HEK293 (cell line): Measurements from ENCODE around the gene POGLUT2.
A peak's percentile ranks its signal among the peaks of the same experiment; 100 is the strongest.

Experiments
- GLIS2 ChIP-seq: fragments of 450-650 bp; formaldehyde crosslinking; IDR thresholded peaks from 2 replicates; pipeline ENCODE4 v1.5.1; 2016; ENCODE audit warnings: missing biosample characterization, missing genetic modification characterization
- HOXC10 ChIP-seq: sonication (generic); formaldehyde crosslinking; IDR thresholded peaks from 2 replicates; pipeline ENCODE4 v1.8.1; 2023; ENCODE audit warnings: mild to moderate bottlenecking, missing genetic modification reagents
- HOXD13 ChIP-seq: sonication (generic); formaldehyde crosslinking; IDR thresholded peaks from 2 replicates; pipeline ENCODE4 v1.8.0; 2022; ENCODE audit warnings: missing genetic modification reagents, borderline replicate concordance
- SP2 ChIP-seq: fragments of 450-650 bp; formaldehyde crosslinking; IDR thresholded peaks from 2 replicates; pipeline ENCODE4 v1.5.1; 2016; ENCODE audit warnings: missing biosample characterization, missing genetic modification characterization
- TSHZ1 ChIP-seq: fragments of 450-650 bp; formaldehyde crosslinking; IDR thresholded peaks from 2 replicates; pipeline ENCODE4 v1.5.1; 2016; ENCODE audit warnings: missing biosample characterization, missing genetic modification characterization, borderline replicate concordance
- ZBTB17 ChIP-seq: fragments of 450-650 bp; formaldehyde crosslinking; IDR thresholded peaks from 2 replicates; pipeline ENCODE4 v1.5.1; 2016; ENCODE audit warnings: missing biosample characterization, missing genetic modification characterization
- ZBTB7A ChIP-seq: fragments of 450-650 bp; formaldehyde crosslinking; IDR thresholded peaks from 2 replicates; pipeline ENCODE4 v1.5.1; 2016; ENCODE audit warnings: low read depth, missing biosample characterization, missing genetic modification characterization
- ZEB2 ChIP-seq: fragments of 450-650 bp; formaldehyde crosslinking; IDR thresholded peaks from 2 replicates; pipeline ENCODE4 v1.5.1; 2016; ENCODE audit warnings: missing biosample characterization, missing genetic modification characterization
- ZNF112 ChIP-seq: fragments of 450-650 bp; formaldehyde crosslinking; IDR thresholded peaks from 2 replicates; pipeline ENCODE4 v1.5.0; 2017; ENCODE audit warnings: missing biosample characterization, missing genetic modification characterization
- ZNF138 ChIP-seq: fragments of 450-650 bp; formaldehyde crosslinking; IDR thresholded peaks from 2 replicates; pipeline ENCODE4 v1.5.1; 2016; ENCODE audit warnings: missing biosample characterization, missing genetic modification characterization, borderline replicate concordance
- ZNF16 ChIP-seq: fragments of 450-650 bp; formaldehyde crosslinking; IDR thresholded peaks from 2 replicates; pipeline ENCODE4 v1.5.1; 2016; ENCODE audit warnings: low read depth, missing biosample characterization, missing genetic modification characterization
- ZNF24 ChIP-seq: fragments of 450-650 bp; formaldehyde crosslinking; IDR thresholded peaks from 2 replicates; pipeline ENCODE4 v1.5.1; 2016; ENCODE audit warnings: missing biosample characterization, missing genetic modification characterization
- ZNF248 ChIP-seq: fragments of 450-650 bp; formaldehyde crosslinking; IDR thresholded peaks from 2 replicates; pipeline ENCODE4 v1.5.1; 2017; ENCODE audit warnings: missing biosample characterization, missing genetic modification characterization
- ZNF366 ChIP-seq: fragments of 450-650 bp; formaldehyde crosslinking; conservative IDR thresholded peaks from 2 replicates; pipeline ENCODE4 v1.5.1; 2016; ENCODE audit warnings: missing biosample characterization, missing genetic modification characterization
- ZNF433 ChIP-seq: fragments of 450-650 bp; formaldehyde crosslinking; IDR thresholded peaks from 2 replicates; pipeline ENCODE4 v1.5.1; 2016; ENCODE audit warnings: missing biosample characterization, missing genetic modification characterization, low read depth
- ZNF48 ChIP-seq: fragments of 450-650 bp; formaldehyde crosslinking; IDR thresholded peaks from 2 replicates; pipeline ENCODE4 v1.5.1; 2016; ENCODE audit warnings: missing biosample characterization, missing genetic modification characterization
- ZNF521 ChIP-seq: fragments of 450-650 bp; formaldehyde crosslinking; IDR thresholded peaks from 2 replicates; pipeline ENCODE4 v1.5.1; 2017; ENCODE audit warnings: missing biosample characterization, mild to moderate bottlenecking, missing genetic modification characterization
- ZNF555 ChIP-seq: fragments of 450-650 bp; formaldehyde crosslinking; conservative IDR thresholded peaks from 2 replicates; pipeline ENCODE4 v1.5.1; 2017; ENCODE audit warnings: missing biosample characterization, mild to moderate bottlenecking, missing genetic modification characterization, inconsistent platforms
- ZNF626 ChIP-seq: fragments of 450-650 bp; sonication (Bioruptor Pico); formaldehyde crosslinking; IDR thresholded peaks from 2 replicates; pipeline ENCODE4 v1.5.1; 2018; ENCODE audit warnings: missing biosample characterization, missing genetic modification characterization, inconsistent platforms
- ZNF658 ChIP-seq: fragments of 450-650 bp; formaldehyde crosslinking; IDR thresholded peaks from 2 replicates; pipeline ENCODE4; 2016; ENCODE audit warnings: missing biosample characterization, missing genetic modification characterization
- ZNF670 ChIP-seq: fragments of 450-650 bp; formaldehyde crosslinking; IDR thresholded peaks from 2 replicates; pipeline ENCODE4 v1.5.1; 2016; ENCODE audit warnings: missing biosample characterization, missing genetic modification characterization, low read depth
- ZNF707 ChIP-seq: fragments of 450-650 bp; formaldehyde crosslinking; IDR thresholded peaks from 2 replicates; pipeline ENCODE4 v1.5.1; 2016; ENCODE audit warnings: missing biosample characterization, missing genetic modification characterization
- ZNF76 ChIP-seq: fragments of 450-650 bp; formaldehyde crosslinking; IDR thresholded peaks from 2 replicates; pipeline ENCODE4; 2016; ENCODE audit warnings: low read depth, missing biosample characterization, missing genetic modification characterization, borderline replicate concordance
- ZNF776 ChIP-seq: fragments of 450-650 bp; formaldehyde crosslinking; IDR thresholded peaks from 2 replicates; pipeline ENCODE4 v1.5.0; 2017; ENCODE audit warnings: missing biosample characterization, missing genetic modification characterization, borderline replicate concordance
- ZNF785 ChIP-seq: fragments of 450-650 bp; formaldehyde crosslinking; IDR thresholded peaks from 2 replicates; pipeline ENCODE4 v1.5.1; 2016; ENCODE audit warnings: missing biosample characterization, missing genetic modification characterization
- ZXDB ChIP-seq: fragments of 450-650 bp; formaldehyde crosslinking; IDR thresholded peaks from 2 replicates; pipeline ENCODE4 v1.5.1; 2016; ENCODE audit warnings: missing biosample characterization, missing genetic modification characterization
- TF ChIP-seq, protein P1 (sequence below): fragments of 450-650 bp; formaldehyde crosslinking; IDR thresholded peaks from 2 replicates; pipeline ENCODE4 v1.5.1; 2016; ENCODE audit warnings: missing biosample characterization, missing genetic modification characterization
- TF ChIP-seq, protein P2 (sequence below): fragments of 450-650 bp; formaldehyde crosslinking; IDR thresholded peaks from 2 replicates; pipeline ENCODE4 v1.5.1; 2016; ENCODE audit warnings: missing biosample characterization, missing genetic modification characterization, low read depth
- TF ChIP-seq, protein P3 (sequence below): fragments of 450-650 bp; IDR thresholded peaks from 2 replicates; pipeline ENCODE4 v1.5.1; 2018; ENCODE audit warnings: missing biosample characterization, missing genetic modification characterization
- TF ChIP-seq, protein P4 (sequence below): fragments of 450-650 bp; formaldehyde crosslinking; IDR thresholded peaks from 2 replicates; pipeline ENCODE4 v1.5.1; 2017; ENCODE audit warnings: missing biosample characterization, missing genetic modification characterization

The POGLUT2 gene

DNA sequence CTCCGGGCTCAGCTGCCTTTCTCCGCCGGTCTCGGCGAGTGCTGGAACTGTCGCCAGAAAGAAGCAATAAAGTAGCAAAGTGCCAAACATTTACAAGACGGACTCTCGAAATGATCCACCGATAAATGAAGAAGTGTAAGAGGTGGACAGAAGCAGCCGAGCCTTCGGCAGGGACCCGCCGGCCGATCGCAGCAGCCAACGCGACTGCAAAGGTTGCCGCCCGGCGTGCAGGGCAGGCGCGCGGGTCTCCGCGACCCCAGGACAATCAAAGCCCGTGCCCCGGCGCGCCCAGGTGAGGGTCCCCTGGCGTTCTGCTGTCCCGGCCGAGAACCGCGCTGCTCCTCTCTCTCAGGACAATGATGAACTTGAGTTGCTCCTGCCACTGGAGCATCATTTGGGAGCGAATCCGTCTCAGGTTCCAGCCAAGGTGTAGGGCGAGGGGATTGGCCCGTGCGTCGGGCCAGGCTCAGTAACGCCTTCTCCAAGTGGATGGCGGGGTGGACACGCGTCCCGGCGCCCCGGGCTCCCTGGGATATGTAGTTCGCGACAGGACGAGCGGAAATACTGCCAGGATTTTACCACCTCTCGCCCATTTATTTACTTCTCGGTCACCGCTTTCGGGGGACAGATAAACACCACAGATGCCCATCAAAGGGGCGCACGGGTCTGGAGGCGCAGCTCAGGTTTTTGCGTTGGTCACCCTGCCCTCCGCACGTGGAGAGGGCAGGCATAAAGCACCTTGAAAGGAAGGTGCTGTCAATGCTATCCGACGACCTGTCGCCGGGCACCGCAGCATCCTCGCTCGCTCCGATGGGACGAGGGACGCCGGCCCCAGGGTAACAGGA, at the start of gene POGLUT2, which contains the start of gene BIVM (continued):
- TF ChIP-seq, protein P1, sequence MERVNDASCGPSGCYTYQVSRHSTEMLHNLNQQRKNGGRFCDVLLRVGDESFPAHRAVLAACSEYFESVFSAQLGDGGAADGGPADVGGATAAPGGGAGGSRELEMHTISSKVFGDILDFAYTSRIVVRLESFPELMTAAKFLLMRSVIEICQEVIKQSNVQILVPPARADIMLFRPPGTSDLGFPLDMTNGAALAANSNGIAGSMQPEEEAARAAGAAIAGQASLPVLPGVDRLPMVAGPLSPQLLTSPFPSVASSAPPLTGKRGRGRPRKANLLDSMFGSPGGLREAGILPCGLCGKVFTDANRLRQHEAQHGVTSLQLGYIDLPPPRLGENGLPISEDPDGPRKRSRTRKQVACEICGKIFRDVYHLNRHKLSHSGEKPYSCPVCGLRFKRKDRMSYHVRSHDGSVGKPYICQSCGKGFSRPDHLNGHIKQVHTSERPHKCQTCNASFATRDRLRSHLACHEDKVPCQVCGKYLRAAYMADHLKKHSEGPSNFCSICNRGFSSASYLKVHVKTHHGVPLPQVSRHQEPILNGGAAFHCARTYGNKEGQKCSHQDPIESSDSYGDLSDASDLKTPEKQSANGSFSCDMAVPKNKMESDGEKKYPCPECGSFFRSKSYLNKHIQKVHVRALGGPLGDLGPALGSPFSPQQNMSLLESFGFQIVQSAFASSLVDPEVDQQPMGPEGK (tag by site-specific recombination): no peak
- TF ChIP-seq ZNF48 (tag by site-specific recombination): no peak
- no peak for TF ChIP-seq ZBTB7A (tag by site-specific recombination)
- peak; percentile 78 for TF ChIP-seq SP2 (tag by site-specific recombination)
- TF ChIP-seq ZNF776 (tag by site-specific recombination): no peak
- no peak for TF ChIP-seq ZNF670 (tag by site-specific recombination)
- no peak for TF ChIP-seq HOXC10
- TF ChIP-seq ZNF626 (tag by site-specific recombination): no peak
- TF ChIP-seq, protein P2, sequence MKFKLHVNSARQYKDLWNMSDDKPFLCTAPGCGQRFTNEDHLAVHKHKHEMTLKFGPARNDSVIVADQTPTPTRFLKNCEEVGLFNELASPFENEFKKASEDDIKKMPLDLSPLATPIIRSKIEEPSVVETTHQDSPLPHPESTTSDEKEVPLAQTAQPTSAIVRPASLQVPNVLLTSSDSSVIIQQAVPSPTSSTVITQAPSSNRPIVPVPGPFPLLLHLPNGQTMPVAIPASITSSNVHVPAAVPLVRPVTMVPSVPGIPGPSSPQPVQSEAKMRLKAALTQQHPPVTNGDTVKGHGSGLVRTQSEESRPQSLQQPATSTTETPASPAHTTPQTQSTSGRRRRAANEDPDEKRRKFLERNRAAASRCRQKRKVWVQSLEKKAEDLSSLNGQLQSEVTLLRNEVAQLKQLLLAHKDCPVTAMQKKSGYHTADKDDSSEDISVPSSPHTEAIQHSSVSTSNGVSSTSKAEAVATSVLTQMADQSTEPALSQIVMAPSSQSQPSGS (tag by site-specific recombination): no peak
- 0 out of 2 replicates have a peak, but pooled peaks have one; percentile 27 for TF ChIP-seq ZNF24
- TF ChIP-seq GLIS2: no peak
- peak; percentile 91 for TF ChIP-seq ZNF76 (tag by site-specific recombination)
- TF ChIP-seq ZNF707 (tag by site-specific recombination): no peak
- no peak for TF ChIP-seq ZNF112 (tag by site-specific recombination)
- TF ChIP-seq ZNF16 (tag by site-specific recombination): no peak
- peak; percentile 96 for TF ChIP-seq ZBTB17 (tag by site-specific recombination)
- TF ChIP-seq TSHZ1 (tag by site-specific recombination): peak; percentile 42; the same call in 1 of the 2 replicates
- no peak for TF ChIP-seq ZNF555
- TF ChIP-seq, protein P3, sequence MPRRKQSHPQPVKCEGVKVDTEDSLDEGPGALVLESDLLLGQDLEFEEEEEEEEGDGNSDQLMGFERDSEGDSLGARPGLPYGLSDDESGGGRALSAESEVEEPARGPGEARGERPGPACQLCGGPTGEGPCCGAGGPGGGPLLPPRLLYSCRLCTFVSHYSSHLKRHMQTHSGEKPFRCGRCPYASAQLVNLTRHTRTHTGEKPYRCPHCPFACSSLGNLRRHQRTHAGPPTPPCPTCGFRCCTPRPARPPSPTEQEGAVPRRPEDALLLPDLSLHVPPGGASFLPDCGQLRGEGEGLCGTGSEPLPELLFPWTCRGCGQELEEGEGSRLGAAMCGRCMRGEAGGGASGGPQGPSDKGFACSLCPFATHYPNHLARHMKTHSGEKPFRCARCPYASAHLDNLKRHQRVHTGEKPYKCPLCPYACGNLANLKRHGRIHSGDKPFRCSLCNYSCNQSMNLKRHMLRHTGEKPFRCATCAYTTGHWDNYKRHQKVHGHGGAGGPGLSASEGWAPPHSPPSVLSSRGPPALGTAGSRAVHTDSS: no peak
- TF ChIP-seq ZNF248: no peak
- no peak for TF ChIP-seq ZNF658 (tag by site-specific recombination)
- peak; percentile 24; the same call in 1 of the 2 replicates for TF ChIP-seq ZNF366 (tag by site-specific recombination)
- no peak for TF ChIP-seq ZNF433 (tag by site-specific recombination)
- no peak for TF ChIP-seq ZNF521 (tag by site-specific recombination)
- TF ChIP-seq ZNF785 (tag by site-specific recombination): no peak
- TF ChIP-seq ZNF138: no peak
- TF ChIP-seq, protein P4, sequence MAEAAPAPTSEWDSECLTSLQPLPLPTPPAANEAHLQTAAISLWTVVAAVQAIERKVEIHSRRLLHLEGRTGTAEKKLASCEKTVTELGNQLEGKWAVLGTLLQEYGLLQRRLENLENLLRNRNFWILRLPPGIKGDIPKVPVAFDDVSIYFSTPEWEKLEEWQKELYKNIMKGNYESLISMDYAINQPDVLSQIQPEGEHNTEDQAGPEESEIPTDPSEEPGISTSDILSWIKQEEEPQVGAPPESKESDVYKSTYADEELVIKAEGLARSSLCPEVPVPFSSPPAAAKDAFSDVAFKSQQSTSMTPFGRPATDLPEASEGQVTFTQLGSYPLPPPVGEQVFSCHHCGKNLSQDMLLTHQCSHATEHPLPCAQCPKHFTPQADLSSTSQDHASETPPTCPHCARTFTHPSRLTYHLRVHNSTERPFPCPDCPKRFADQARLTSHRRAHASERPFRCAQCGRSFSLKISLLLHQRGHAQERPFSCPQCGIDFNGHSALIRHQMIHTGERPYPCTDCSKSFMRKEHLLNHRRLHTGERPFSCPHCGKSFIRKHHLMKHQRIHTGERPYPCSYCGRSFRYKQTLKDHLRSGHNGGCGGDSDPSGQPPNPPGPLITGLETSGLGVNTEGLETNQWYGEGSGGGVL (tag by site-specific recombination): no peak
- 0 out of 2 replicates have a peak, but pooled peaks have one; percentile 51 for TF ChIP-seq HOXD13 (CRISPR knock-in tag)
- TF ChIP-seq ZXDB: peak; percentile 16; the same call in 1 of the 2 replicates
- TF ChIP-seq ZEB2 (tag by site-specific recombination): peak; percentile 76
